SK-N-SH (cell line): ENCODE measurements around the gene PGA5. TPM values are rescaled to one million over a fixed set of nuclear protein-coding genes. Genes with fewer than 3 reads are reported as not detected.

Experiments used
- CTCF ChIA-PET: fragments of 300-600, 350-600 bp; formaldehyde crosslinking; extraction: SDS; loops from one replicate; lab custom pipeline; 2021; lab: Yijun Ruan, JAX
- POLR2A ChIA-PET: fragments of 350-600 bp; sonication (Branson Sonifier 250); formaldehyde crosslinking; extraction: SDS; loops from one replicate; lab custom pipeline; 2020; ENCODE audit warnings: antibody characterized with exemption, inconsistent platforms; lab: Yijun Ruan, JAX
- DNase-seq: peaks from one replicate; pipeline ENCODE4 v3.0.0; 2012
- H2AFZ ChIP-seq: fragments of 200-600 bp; sonication (generic); 2 replicates; pipeline ENCODE4 v1.8.1; 2016; ENCODE audit warnings: antibody characterized with exemption, mild to moderate bottlenecking, low read depth
- H3F3A ChIP-seq: fragments of 200-600 bp; sonication (generic); replicated peaks from 2 replicates; pipeline ENCODE3; 2016; ENCODE audit warnings: antibody characterized with exemption, mild to moderate bottlenecking; ENCODE audit not compliant: insufficient read depth
- H3K27ac ChIP-seq, 2 experiments: fragments of 200-500 bp in 1 of 2; fragments of 200-600 bp in 1 of 2; sonication (Bioruptor generic) in 1 of 2; sonication (generic), shearing (Covaris generic) in 1 of 2; 2 replicates each; pipeline versions ENCODE4 v1.5.1 to v1.6.1; 2014 to 2016; ENCODE audit warnings: low read depth in 2 of 2, inconsistent platforms in 1 of 2, low read length in 1 of 2, mild to moderate bottlenecking in 1 of 2, mixed read lengths in 1 of 2
- H3K27me3 ChIP-seq: fragments of 200-600 bp; sonication (generic), shearing (Covaris generic); 2 replicates; pipeline ENCODE4 v1.6.1; 2016; ENCODE audit warnings: mixed run types; ENCODE audit not compliant: insufficient read depth
- H3K36me3 ChIP-seq, 2 experiments: fragments of 200-500 bp in 1 of 2; fragments of 200-600 bp in 1 of 2; sonication (Bioruptor generic) in 1 of 2; sonication (generic) in 1 of 2; replicated peaks in 1 of 2; 2 replicates each; pipeline versions ENCODE3 to v1.5.1; 2014 to 2016; ENCODE audit warnings: low read length in 1 of 2, mild to moderate bottlenecking in 1 of 2; ENCODE audit not compliant: insufficient read depth in 2 of 2, control insufficient read depth in 1 of 2
- H3K4me1 ChIP-seq, 2 experiments: fragments of 200-500 bp in 1 of 2; fragments of 200-600 bp in 1 of 2; sonication (Bioruptor generic) in 1 of 2; sonication (generic), shearing (Covaris generic) in 1 of 2; 2 replicates each; pipeline versions ENCODE4 v1.5.1 to v1.6.1; 2014 to 2016; ENCODE audit warnings: low read depth in 1 of 2, low read length in 1 of 2, mixed run types in 1 of 2; ENCODE audit not compliant: insufficient read depth in 2 of 2, control insufficient read depth in 1 of 2
- H3K4me2 ChIP-seq: fragments of 200-600 bp; sonication (generic), shearing (Covaris generic); 2 replicates; pipeline ENCODE4 v1.6.1; 2017; ENCODE audit warnings: mixed run types
- H3K4me3 ChIP-seq, 2 experiments: fragments of 200-500 bp in 1 of 2; fragments of 200-600 bp in 1 of 2; sonication (Bioruptor generic) in 1 of 2; sonication (generic), shearing (Covaris generic) in 1 of 2; 2 replicates each; pipeline versions ENCODE4 v1.5.1 to v1.8.1; 2014 to 2016; ENCODE audit warnings: low read depth in 2 of 2, inconsistent platforms in 1 of 2, low read length in 1 of 2, mild to moderate bottlenecking in 1 of 2, mixed read lengths in 1 of 2, moderate library complexity in 1 of 2
- H3K79me2 ChIP-seq: fragments of 200-600 bp; sonication (generic); 2 replicates; pipeline ENCODE4 v1.8.1; 2017; ENCODE audit warnings: mild to moderate bottlenecking; ENCODE audit not compliant: insufficient read depth
- H3K9ac ChIP-seq: fragments of 200-600 bp; sonication (generic); 2 replicates; pipeline ENCODE4 v1.6.1; 2017; ENCODE audit warnings: mixed run types
- H3K9me2 ChIP-seq: fragments of 200-600 bp; sonication (generic); 2 replicates; pipeline ENCODE4 v1.6.1; 2017; ENCODE audit warnings: mixed run types
- H3K9me3 ChIP-seq: fragments of 200-600 bp; sonication (generic); 2 replicates; pipeline ENCODE4 v1.6.1; 2017; ENCODE audit warnings: mixed run types, mild to moderate bottlenecking, moderate library complexity
- H4K20me1 ChIP-seq: fragments of 200-600 bp; sonication (generic); 2 replicates; pipeline ENCODE4 v1.6.1; 2017; ENCODE audit warnings: mild to moderate bottlenecking, mixed run types; ENCODE audit not compliant: insufficient read depth
- ELF1 ChIP-seq: IDR thresholded peaks from 2 replicates; pipeline ENCODE4 v1.4.0; 2012
- EZH2phosphoT487 ChIP-seq: fragments of 200-600 bp; sonication (generic); IDR thresholded peaks from 2 replicates; pipeline ENCODE4 v1.6.1; 2017; ENCODE audit warnings: low read depth, mixed run types, mild to moderate bottlenecking, antibody characterized with exemption, moderate library complexity, borderline replicate concordance
- FOSL2 ChIP-seq: IDR thresholded peaks from 2 replicates; pipeline ENCODE4 v1.4.0; 2012; ENCODE audit warnings: low read depth, mild to moderate bottlenecking, moderate library complexity, borderline replicate concordance
- GABPA ChIP-seq: IDR thresholded peaks from 2 replicates; pipeline ENCODE4 v1.4.0; 2012; ENCODE audit warnings: low read depth, mild to moderate bottlenecking
- IRF3 ChIP-seq: fragments of 150-350 bp; IDR thresholded peaks from 2 replicates; pipeline ENCODE4 v1.6.1; 2016; ENCODE audit warnings: mild to moderate bottlenecking, low read depth, low read length
- JUND ChIP-seq: IDR thresholded peaks from 2 replicates; pipeline ENCODE4 v1.4.0; 2012
- MAX ChIP-seq: IDR thresholded peaks from 2 replicates; pipeline ENCODE4 v1.4.0; 2012; ENCODE audit warnings: low read depth
- MEF2A ChIP-seq: IDR thresholded peaks from 2 replicates; pipeline ENCODE4 v1.4.0; 2012; ENCODE audit warnings: low read depth, borderline replicate concordance
- NRF1 ChIP-seq: IDR thresholded peaks from 2 replicates; pipeline ENCODE4 v1.6.1; 2012; ENCODE audit warnings: low read depth, mild to moderate bottlenecking, low read length
- RAD21 ChIP-seq: IDR thresholded peaks from 2 replicates; pipeline ENCODE4 v1.6.1; 2012; ENCODE audit warnings: mild to moderate bottlenecking, low read length
- RFX5 ChIP-seq: IDR thresholded peaks from 2 replicates; pipeline ENCODE4 v1.6.1; 2012; ENCODE audit warnings: mild to moderate bottlenecking, improper control_type of control experiment, low read length
- RXRA ChIP-seq: IDR thresholded peaks from 2 replicates; pipeline ENCODE4 v1.4.0; 2012; ENCODE audit warnings: low read depth, mild to moderate bottlenecking, borderline replicate concordance
- TEAD4 ChIP-seq: IDR thresholded peaks from 2 replicates; pipeline ENCODE4 v1.4.0; 2012; ENCODE audit warnings: mild to moderate bottlenecking, borderline replicate concordance; ENCODE audit not compliant: insufficient read depth
- YY1 ChIP-seq: IDR thresholded peaks from 2 replicates; pipeline ENCODE4 v1.4.0; 2012; ENCODE audit warnings: low read depth, mild to moderate bottlenecking
- WGBS: methylation state at CpG from one replicate; pipeline ENCODE4 v1.1.6; 2017; ENCODE audit warnings: low lambda C conversion rate; 5-methylcytosine and 5-hydroxymethylcytosine counted together
- polyA plus RNA-seq, 3 experiments: library from polyadenylated mRNA; depleted of rRNA; stranded (reverse); fragments of >200 nt; gene quantifications; 2 replicates each; pipeline ENCODE4 v1.2.3, GENCODE V29; 2012
- TF ChIP-seq, protein P1 (sequence below): IDR thresholded peaks from 2 replicates; pipeline ENCODE4; 2012
- TF ChIP-seq, protein P2 (sequence below): IDR thresholded peaks from 2 replicates; pipeline ENCODE4 v1.6.1; 2012; ENCODE audit warnings: mild to moderate bottlenecking, low read depth, low read length, moderate library complexity
- TF ChIP-seq, protein P3 (sequence below): IDR thresholded peaks from 2 replicates; pipeline ENCODE4 v1.4.0; 2012; ENCODE audit warnings: low read depth, borderline replicate concordance

PGA5 gene
- polyA plus RNA-seq, 1 of the 3 experiments (the other 2 are of a cell fraction): not detected

DNA sequence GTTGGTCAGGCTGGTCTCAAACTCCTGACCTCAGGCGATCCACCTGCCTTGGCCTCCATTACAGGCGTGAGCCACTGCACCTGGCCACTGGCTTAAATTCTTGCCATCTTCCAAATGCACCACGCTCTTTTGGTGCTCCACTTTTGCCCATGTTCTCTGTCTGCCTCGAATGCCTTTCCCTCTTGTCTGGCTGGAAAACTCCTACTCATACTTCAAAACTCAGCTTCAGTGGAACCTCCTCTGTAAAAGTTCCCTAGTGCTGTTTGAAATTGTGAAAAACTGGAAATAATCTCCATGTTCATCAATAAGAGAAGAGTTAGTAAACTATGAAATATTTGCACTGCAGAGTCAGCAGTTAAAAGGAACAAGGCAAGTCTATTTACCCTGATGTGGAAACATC lies 42.6 kb downstream of the PGA5 start:
- H2AFZ ChIP-seq: no peak overlapping the region
- TF ChIP-seq, protein P1, sequence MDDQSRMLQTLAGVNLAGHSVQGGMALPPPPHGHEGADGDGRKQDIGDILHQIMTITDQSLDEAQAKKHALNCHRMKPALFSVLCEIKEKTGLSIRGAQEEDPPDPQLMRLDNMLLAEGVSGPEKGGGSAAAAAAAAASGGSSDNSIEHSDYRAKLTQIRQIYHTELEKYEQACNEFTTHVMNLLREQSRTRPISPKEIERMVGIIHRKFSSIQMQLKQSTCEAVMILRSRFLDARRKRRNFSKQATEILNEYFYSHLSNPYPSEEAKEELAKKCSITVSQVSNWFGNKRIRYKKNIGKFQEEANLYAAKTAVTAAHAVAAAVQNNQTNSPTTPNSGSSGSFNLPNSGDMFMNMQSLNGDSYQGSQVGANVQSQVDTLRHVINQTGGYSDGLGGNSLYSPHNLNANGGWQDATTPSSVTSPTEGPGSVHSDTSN: no peak
- TF ChIP-seq RFX5: no peak
- no peak for TF ChIP-seq MAX
- TF ChIP-seq GABPA: no peak
- TF ChIP-seq RAD21: no peak
- TF ChIP-seq MEF2A: no peak
- no peak for TF ChIP-seq IRF3
- no peak for TF ChIP-seq NRF1
- TF ChIP-seq TEAD4: no peak
- no peak for TF ChIP-seq JUND
- no peak for TF ChIP-seq FOSL2
- no peak for TF ChIP-seq RXRA
- TF ChIP-seq ELF1: no peak
- TF ChIP-seq, protein P2, sequence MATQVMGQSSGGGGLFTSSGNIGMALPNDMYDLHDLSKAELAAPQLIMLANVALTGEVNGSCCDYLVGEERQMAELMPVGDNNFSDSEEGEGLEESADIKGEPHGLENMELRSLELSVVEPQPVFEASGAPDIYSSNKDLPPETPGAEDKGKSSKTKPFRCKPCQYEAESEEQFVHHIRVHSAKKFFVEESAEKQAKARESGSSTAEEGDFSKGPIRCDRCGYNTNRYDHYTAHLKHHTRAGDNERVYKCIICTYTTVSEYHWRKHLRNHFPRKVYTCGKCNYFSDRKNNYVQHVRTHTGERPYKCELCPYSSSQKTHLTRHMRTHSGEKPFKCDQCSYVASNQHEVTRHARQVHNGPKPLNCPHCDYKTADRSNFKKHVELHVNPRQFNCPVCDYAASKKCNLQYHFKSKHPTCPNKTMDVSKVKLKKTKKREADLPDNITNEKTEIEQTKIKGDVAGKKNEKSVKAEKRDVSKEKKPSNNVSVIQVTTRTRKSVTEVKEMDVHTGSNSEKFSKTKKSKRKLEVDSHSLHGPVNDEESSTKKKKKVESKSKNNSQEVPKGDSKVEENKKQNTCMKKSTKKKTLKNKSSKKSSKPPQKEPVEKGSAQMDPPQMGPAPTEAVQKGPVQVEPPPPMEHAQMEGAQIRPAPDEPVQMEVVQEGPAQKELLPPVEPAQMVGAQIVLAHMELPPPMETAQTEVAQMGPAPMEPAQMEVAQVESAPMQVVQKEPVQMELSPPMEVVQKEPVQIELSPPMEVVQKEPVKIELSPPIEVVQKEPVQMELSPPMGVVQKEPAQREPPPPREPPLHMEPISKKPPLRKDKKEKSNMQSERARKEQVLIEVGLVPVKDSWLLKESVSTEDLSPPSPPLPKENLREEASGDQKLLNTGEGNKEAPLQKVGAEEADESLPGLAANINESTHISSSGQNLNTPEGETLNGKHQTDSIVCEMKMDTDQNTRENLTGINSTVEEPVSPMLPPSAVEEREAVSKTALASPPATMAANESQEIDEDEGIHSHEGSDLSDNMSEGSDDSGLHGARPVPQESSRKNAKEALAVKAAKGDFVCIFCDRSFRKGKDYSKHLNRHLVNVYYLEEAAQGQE: no peak
- TF ChIP-seq, protein P3, sequence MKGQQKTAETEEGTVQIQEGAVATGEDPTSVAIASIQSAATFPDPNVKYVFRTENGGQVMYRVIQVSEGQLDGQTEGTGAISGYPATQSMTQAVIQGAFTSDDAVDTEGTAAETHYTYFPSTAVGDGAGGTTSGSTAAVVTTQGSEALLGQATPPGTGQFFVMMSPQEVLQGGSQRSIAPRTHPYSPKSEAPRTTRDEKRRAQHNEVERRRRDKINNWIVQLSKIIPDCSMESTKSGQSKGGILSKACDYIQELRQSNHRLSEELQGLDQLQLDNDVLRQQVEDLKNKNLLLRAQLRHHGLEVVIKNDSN: no peak
- no peak for TF ChIP-seq EZH2phosphoT487
- no peak for TF ChIP-seq YY1
- TF ChIP-seq, all 33 proteins: peak for 0
- WGBS: 89% methylated on average over 4 of the region's 4 CpGs
- POLR2A ChIA-PET: no interaction called here
- Histone ChIP-seq H3K4me3 (no peak overlapping the region), H3K4me2 (no peak overlapping the region), H3K79me2 (no peaks in the 10 kb centered on the region), H3K9me2 (no peaks in the 10 kb centered on the region), H3K9me3 (no peaks in the 10 kb centered on the region), H4K20me1 (no peaks in the 10 kb centered on the region), H3K27ac (no peak overlapping the region), H3K9ac (no peak overlapping the region), H3K27me3 (no peaks in the 10 kb centered on the region), H3K4me1 (no peaks in the 10 kb centered on the region), H3F3A (no peaks in the 10 kb centered on the region), H3K36me3 (no peaks in the 10 kb centered on the region)
- DNase-seq: no peak
- CTCF ChIA-PET: interaction anchor here (1.4 kb wide), 1 partner anchor 53 kb away, joined by 4 read pairs; no protein-coding TSS in a partner anchor
